ENCODE data around the gene CSNK1A1. TPM values are rescaled to one million over a fixed set of nuclear protein-coding genes. Genes with fewer than 3 reads are reported as not detected.
"Not testable (repeated sequence)": the region's sequence is repeated elsewhere in the genome, so short reads cannot be mapped to it uniquely, and the experiment has no call there.

Gene CSNK1A1
- total and polyA plus RNA-seq, 8 donors, result 60.5 to 408 (median 178) TPM

GRCh38 chr5:149448831-149449714, 102.2 kb downstream of the CSNK1A1 start:
- 81 to 90% (median 86%) methylated on average over 7 of the region's 7 CpGs for WGBS, 5 donors
- no peaks in the 10 kb centered on the region for H3K9me3 ChIP-seq
- H3K27ac ChIP-seq, result peak overlapping the region; percentile 31 to 94 (median 89)
- peaks cover 47 to 86% (median 60%) of the 10 kb centered on the region in 4 donors for H3K4me1 ChIP-seq
- peak in 1 of 2 donors; percentile 52 for DNase-seq
- TF ChIP-seq POLR2AphosphoS5 (IDR thresholded peaks at IDR 0.05) (no peak), CTCF (IDR thresholded peaks at IDR 0.05) (peak in 2 of 7 experiments; percentile 7 to 22)
- H3K4me3 ChIP-seq, result no peak overlapping the region
- intact Hi-C loops (cut with DNase I; ENCODE audit: low total_unique reads), result no loop called here
- H3K36me3 ChIP-seq, result no peaks in the 10 kb centered on the region
- no peaks in the 10 kb centered on the region for H3K27me3 ChIP-seq

GRCh38 chr5:149448431-149448830, 102.8 kb downstream of the CSNK1A1 start:
- no peak overlapping the region for H3K4me3 ChIP-seq
- no peak for DNase-seq
- intact Hi-C loops (cut with DNase I; ENCODE audit: low total_unique reads), result no loop called here
- TF ChIP-seq POLR2A (IDR thresholded peaks at IDR 0.05) (no peak), EP300 (IDR thresholded peaks at IDR 0.05) (no peak), POLR2AphosphoS5 (IDR thresholded peaks at IDR 0.05) (no peak), CTCF (IDR thresholded peaks at IDR 0.05) (no peak)
- no peaks in the 10 kb centered on the region for H3K9me3 ChIP-seq
- H3K27ac ChIP-seq, result peak overlapping the region in 4 of 5 donors; percentile 67 to 89 (median 71)
- peaks cover 40 to 80% (median 54%) of the 10 kb centered on the region in 4 donors for H3K4me1 ChIP-seq
- no peaks in the 10 kb centered on the region for H3K36me3 ChIP-seq
- H3K27me3 ChIP-seq, result no peaks in the 10 kb centered on the region
- WGBS, 5 donors, result 62 to 86% (median 75%) methylated on average over 4 of the region's 4 CpGs

DNA sequence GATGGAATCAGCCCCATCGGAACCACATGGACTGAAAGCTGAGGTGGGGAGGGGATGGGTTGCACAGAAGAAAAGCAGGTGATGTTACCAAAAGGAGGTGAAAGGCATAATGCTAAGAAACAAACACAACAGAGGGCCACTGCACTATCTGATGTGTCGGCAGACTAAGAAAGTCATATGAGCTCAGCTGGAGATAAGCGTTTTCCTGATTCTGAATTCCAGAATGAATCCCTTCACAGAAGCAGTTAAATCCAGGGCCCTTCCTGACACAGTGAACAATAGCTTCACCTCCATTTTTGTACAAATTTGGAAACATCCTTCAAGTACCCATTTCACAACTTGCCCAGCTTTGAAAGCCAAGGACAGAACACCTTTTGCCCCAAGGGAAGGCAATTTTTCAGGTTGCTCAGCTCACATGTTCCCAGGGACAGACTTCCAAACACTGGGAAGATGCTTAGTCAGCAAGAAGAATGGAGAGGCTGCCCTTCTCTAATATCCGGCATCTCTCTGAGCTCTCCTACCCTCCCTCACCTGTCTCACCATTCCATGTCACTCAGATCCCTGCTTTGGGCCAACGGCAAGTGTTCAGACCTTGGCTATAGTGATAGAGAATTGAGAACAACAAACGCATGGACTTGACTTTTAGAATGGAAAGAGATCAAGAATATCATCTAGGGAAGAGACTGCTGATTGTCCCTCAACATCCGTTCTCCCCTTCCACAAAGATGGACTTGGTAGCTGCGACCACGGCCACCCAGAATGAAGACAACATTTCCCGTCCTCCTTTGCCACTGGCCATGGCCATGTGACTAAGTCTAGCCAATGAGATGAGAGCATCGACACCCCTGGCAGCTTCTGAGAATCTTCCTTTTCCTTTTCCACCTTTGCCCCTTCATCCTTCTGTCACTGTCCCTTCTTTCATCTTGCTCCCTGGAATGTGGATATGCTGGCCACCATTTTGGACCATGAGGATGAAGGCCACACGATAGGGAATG, 103.6 kb downstream of the CSNK1A1 start:
- Histone ChIP-seq H3K9me3 (no peaks in the 10 kb centered on the region), H3K4me1 (peaks cover 33 to 77% (median 51%) of the 10 kb centered on the region in 4 donors), H3K27me3 (no peaks in the 10 kb centered on the region), H3K36me3 (no peaks in the 10 kb centered on the region), H3K4me3 (no peak overlapping the region), H3K27ac (peak overlapping the region in 4 of 5 donors; percentile 67 to 89 (median 71))
- peak in 1 of 2 donors; percentile 38 for DNase-seq
- intact Hi-C loops (cut with DNase I; ENCODE audit: low total_unique reads), result no loop called here
- TF ChIP-seq CTCF (IDR thresholded peaks at IDR 0.05) (no peak), POLR2A (IDR thresholded peaks at IDR 0.05) (no peak), EP300 (IDR thresholded peaks at IDR 0.05) (no peak), POLR2AphosphoS5 (IDR thresholded peaks at IDR 0.05) (no peak)
- 75 to 82% (median 78%) methylated on average over 12 of the region's 12 CpGs for WGBS, 5 donors

GRCh38 chr5:149446794-149447193, 104.4 kb downstream of the CSNK1A1 start:
- H3K4me3 ChIP-seq; DNase-seq; H3K27me3 ChIP-seq; intact Hi-C loops (cut with DNase I; ENCODE audit: low total_unique reads); H3K36me3 ChIP-seq; H3K9me3 ChIP-seq: not testable (repeated sequence)
- 87 to 100% (median 97%) methylated on average over 3 of the region's 3 CpGs for WGBS, 5 donors
- H3K4me1 ChIP-seq, result peaks cover 31 to 77% (median 49%) of the 10 kb centered on the region in 4 donors
- H3K27ac ChIP-seq, result peak overlapping the region in 4 of 5 donors; percentile 67 to 89 (median 71)
